Subcutaneous adipose tissue (tissue), 4 donors: Measurements from ENCODE around the gene CDK7. TPM values are rescaled to one million over a fixed set of nuclear protein-coding genes. Genes with fewer than 3 reads are reported as not detected.

Experiments
- total RNA-seq, 4 donors: library from RNA; depleted of rRNA; stranded (reverse); fragments of >200 nt; gene quantifications; one replicate each; pipeline ENCODE4 v1.1.0, GENCODE V29; 2016
- TF ChIP-seq, protein P1 (sequence below): fragments of 450-650 bp; IDR thresholded peaks from one replicate; pipeline ENCODE4 v1.5.1; 2016; ENCODE audit warnings: low read depth, mild to moderate bottlenecking, control low read depth, antibody characterized with exemption, moderate library complexity

The CDK7 gene
- total RNA-seq, 4 donors from 2014 or later: 7.3 to 18.5 (median 16.0) TPM

- TF ChIP-seq, protein P1, sequence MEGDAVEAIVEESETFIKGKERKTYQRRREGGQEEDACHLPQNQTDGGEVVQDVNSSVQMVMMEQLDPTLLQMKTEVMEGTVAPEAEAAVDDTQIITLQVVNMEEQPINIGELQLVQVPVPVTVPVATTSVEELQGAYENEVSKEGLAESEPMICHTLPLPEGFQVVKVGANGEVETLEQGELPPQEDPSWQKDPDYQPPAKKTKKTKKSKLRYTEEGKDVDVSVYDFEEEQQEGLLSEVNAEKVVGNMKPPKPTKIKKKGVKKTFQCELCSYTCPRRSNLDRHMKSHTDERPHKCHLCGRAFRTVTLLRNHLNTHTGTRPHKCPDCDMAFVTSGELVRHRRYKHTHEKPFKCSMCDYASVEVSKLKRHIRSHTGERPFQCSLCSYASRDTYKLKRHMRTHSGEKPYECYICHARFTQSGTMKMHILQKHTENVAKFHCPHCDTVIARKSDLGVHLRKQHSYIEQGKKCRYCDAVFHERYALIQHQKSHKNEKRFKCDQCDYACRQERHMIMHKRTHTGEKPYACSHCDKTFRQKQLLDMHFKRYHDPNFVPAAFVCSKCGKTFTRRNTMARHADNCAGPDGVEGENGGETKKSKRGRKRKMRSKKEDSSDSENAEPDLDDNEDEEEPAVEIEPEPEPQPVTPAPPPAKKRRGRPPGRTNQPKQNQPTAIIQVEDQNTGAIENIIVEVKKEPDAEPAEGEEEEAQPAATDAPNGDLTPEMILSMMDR: no peak
Observed at GRCh38 chr5:69225860-69226259, 8.8 kb upstream of the CDK7 start.

- TF ChIP-seq, protein P1: no peak
Observed at GRCh38 chr5:69230181-69230580, 4.5 kb upstream of the CDK7 start.

- TF ChIP-seq, protein P1: no peak
Observed at GRCh38 chr5:69231281-69231680, 3.4 kb upstream of the CDK7 start.

GRCh38 chr5:69231851-69232250 lies 2.8 kb upstream of the CDK7 start:
- TF ChIP-seq, protein P1: no peak

- TF ChIP-seq, protein P1: no peak
Observed at GRCh38 chr5:69237877-69238276, 3.2 kb downstream of the CDK7 start.

DNA sequence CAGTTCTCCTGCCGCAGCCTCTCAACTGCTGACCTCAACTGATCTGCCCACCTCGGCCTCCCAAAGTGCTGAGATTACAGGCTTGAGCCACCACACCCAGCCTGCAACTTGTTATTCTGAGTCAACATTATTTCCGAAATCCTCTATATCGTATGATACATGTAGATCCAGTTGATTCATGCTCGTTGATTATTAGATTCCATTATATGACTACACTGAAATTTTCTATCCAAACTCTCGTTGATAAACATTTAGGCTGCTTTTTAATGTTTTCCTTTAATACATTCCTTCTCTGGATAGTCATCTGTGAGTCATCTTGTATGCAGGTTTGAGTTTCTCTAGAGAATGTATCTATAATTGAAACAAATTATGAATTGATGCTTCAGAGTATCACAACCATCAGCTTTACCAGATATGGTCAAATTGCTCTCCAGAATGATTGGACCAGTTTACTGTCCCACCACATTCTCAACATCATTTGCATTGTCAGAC lies 4.1 kb downstream of the CDK7 start:
- TF ChIP-seq, protein P1: no peak

DNA sequence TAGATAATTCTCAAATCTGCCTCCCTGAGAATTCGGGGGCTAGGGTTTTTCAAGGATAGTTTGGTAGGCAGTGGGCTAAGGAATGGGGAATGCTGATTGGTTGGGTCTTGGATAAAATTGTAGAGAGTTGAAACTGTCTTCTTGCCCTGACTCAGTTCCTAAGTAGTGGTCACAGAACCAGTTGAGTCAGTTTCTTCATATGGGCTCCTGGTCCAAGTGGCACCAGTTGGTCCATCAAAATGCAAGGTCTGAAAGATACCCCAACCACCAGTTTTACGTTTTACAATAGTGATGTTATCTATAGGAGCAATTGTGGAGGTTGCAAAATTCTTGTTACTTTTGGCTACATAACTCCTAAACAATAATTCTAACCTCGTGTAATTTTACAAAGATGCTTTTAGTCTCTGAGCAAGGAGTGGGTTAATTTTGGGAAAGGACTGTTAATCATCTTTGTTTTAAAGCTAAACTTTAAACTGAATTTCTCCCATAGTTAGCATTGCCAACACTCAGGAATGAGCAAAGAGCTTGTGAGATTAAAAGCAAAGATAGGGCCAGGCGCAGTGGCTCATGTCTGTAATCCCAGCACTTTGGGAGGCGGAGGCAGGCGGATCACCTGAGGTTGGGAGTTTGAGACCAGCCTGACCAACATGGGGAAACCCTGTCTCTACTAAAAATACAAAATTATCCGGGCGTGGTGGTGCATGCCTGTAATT lies 7.7 kb downstream of the CDK7 start:
- TF ChIP-seq, protein P1: no peak
